H1 (cell line): ENCODE results near the gene PLCB1. TPM values are rescaled to one million over a fixed set of nuclear protein-coding genes. Genes with fewer than 3 reads are reported as not detected.
"Not testable (repeated sequence)": the region's sequence is repeated elsewhere in the genome, so short reads cannot be mapped to it uniquely, and the experiment has no call there.

Experiments
- CTCF ChIA-PET: fragments of 300-600 bp; sonication (Branson Sonifier 250); formaldehyde crosslinking; loops from one replicate; lab custom pipeline; 2021; ENCODE audit not compliant: partially characterized antibody; lab: Charles Lee
- POLR2A ChIA-PET: fragments of 300-600 bp; sonication (Branson Sonifier 250); formaldehyde crosslinking; loops from one replicate; lab custom pipeline; 2021; ENCODE audit warnings: inconsistent platforms; ENCODE audit not compliant: partially characterized antibody; lab: Charles Lee
- DNase-seq, 2 experiments: peaks; one replicate each; pipeline versions ENCODE4 v3.0.0 to v3.0.0-alpha.2; 2010 to 2022; ENCODE audit warnings: low spot score in 2 of 2, low read depth in 1 of 2, mixed read lengths in 1 of 2
- FAIRE-seq: peaks from 2 replicates; lab custom pipeline; 2011; peaks lifted over from hg19 to GRCh38; lab: Jason Lieb, UNC
- H2AFZ ChIP-seq: 2 replicates; pipeline ENCODE4 v1.8.1; 2012; ENCODE audit warnings: low read length, inconsistent platforms
- H2AK5ac ChIP-seq: 2 replicates; pipeline ENCODE4 v1.6.1; 2013; ENCODE audit warnings: low read depth, low read length
- H2BK120ac ChIP-seq: replicated peaks from 2 replicates; pipeline ENCODE3; 2013; ENCODE audit warnings: low read depth, low read length, inconsistent platforms
- H2BK12ac ChIP-seq: 2 replicates; pipeline ENCODE4 v1.6.1; 2013; ENCODE audit warnings: low read depth, low read length
- H2BK15ac ChIP-seq: 2 replicates; pipeline ENCODE4 v1.6.1; 2013; ENCODE audit warnings: low read length
- H2BK20ac ChIP-seq: 2 replicates; pipeline ENCODE4 v1.6.1; 2013; ENCODE audit warnings: low read length
- H2BK5ac ChIP-seq: 2 replicates; pipeline ENCODE4 v1.6.1; 2013; ENCODE audit warnings: low read depth, low read length
- H3K14ac ChIP-seq: 2 replicates; pipeline ENCODE4 v1.6.1; 2013; ENCODE audit warnings: inconsistent platforms; ENCODE audit not compliant: insufficient read length
- H3K18ac ChIP-seq: 2 replicates; pipeline ENCODE4 v1.6.1; 2013; ENCODE audit warnings: low read length; ENCODE audit errors: extremely low read depth
- H3K23ac ChIP-seq: 2 replicates; pipeline ENCODE4 v1.6.1; 2013; ENCODE audit warnings: inconsistent platforms; ENCODE audit not compliant: insufficient read length
- H3K23me2 ChIP-seq: 2 replicates; pipeline ENCODE4 v1.6.1; 2013; ENCODE audit warnings: low read depth, low read length
- H3K27ac ChIP-seq: 2 replicates; pipeline ENCODE4 v1.6.1; 2011; ENCODE audit warnings: low read depth, low read length, inconsistent platforms
- H3K27me3 ChIP-seq, 4 experiments: replicated peaks in 1 of 4; 1 replicate in 1 of 4; 2 replicates in 3 of 4; pipeline versions ENCODE4 v1.6.1 to v1.8.1; 2011 to 2013; ENCODE audit warnings: low read length in 3 of 4, mild to moderate bottlenecking in 3 of 4, inconsistent platforms in 2 of 4, mixed read lengths in 2 of 4, moderate library complexity in 1 of 4; ENCODE audit not compliant: control insufficient read depth in 3 of 4, insufficient read depth in 3 of 4; ENCODE audit errors: extremely low read depth in 1 of 4
- H3K36me3 ChIP-seq, 4 experiments: 2 replicates each; pipeline versions ENCODE4 v1.6.1 to v1.8.1; 2011 to 2013; ENCODE audit warnings: mild to moderate bottlenecking in 4 of 4, low read length in 3 of 4, moderate library complexity in 2 of 4, control low read depth in 1 of 4, inconsistent platforms in 1 of 4; ENCODE audit not compliant: insufficient read depth in 4 of 4, control insufficient read depth in 2 of 4
- H3K4ac ChIP-seq: replicated peaks from 2 replicates; pipeline ENCODE3; 2013; ENCODE audit warnings: low read length, low read depth, mixed read lengths, inconsistent platforms; ENCODE audit not compliant: insufficient read length
- H3K4me1 ChIP-seq, 4 experiments: replicated peaks in 1 of 4; 1 replicate in 1 of 4; 2 replicates in 3 of 4; pipeline versions ENCODE4 v1.6.1 to v1.8.1; 2011 to 2013; ENCODE audit warnings: low read length in 3 of 4, inconsistent platforms in 2 of 4, mixed read lengths in 1 of 4; ENCODE audit not compliant: insufficient read depth in 4 of 4, control insufficient read depth in 3 of 4
- H3K4me2 ChIP-seq, 2 experiments: 2 replicates each; pipeline versions ENCODE4 v1.6.1 to v1.8.1; 2011 to 2013; ENCODE audit warnings: low read depth in 2 of 2, low read length in 2 of 2, control low read depth in 1 of 2, inconsistent platforms in 1 of 2, mild to moderate bottlenecking in 1 of 2; ENCODE audit not compliant: insufficient read depth in 1 of 2
- H3K4me3 ChIP-seq, 4 experiments: fragments of 200-600, 300-600 bp in 1 of 4; sonication (generic), shearing (Covaris generic), sonication (Bioruptor Twin) in 1 of 4; 2 replicates each; pipeline versions ENCODE4 v1.5.1 to v1.8.1; 2011 to 2016; ENCODE audit warnings: low read length in 4 of 4, low read depth in 3 of 4, control low read depth in 2 of 4, inconsistent platforms in 2 of 4, mild to moderate bottlenecking in 2 of 4, mixed read lengths in 1 of 4, moderate library complexity in 1 of 4; ENCODE audit not compliant: insufficient read depth in 2 of 4; ENCODE audit errors: extremely low read depth in 1 of 4
- H3K56ac ChIP-seq: replicated peaks from 2 replicates; pipeline ENCODE3; 2013; ENCODE audit warnings: low read depth, mild to moderate bottlenecking, mixed read lengths, low read length, inconsistent platforms; ENCODE audit not compliant: insufficient read length
- H3K79me1 ChIP-seq: 2 replicates; pipeline ENCODE4 v1.6.1; 2013; ENCODE audit warnings: low read depth, low read length, control low read depth
- H3K79me2 ChIP-seq, 2 experiments: 2 replicates each; pipeline versions ENCODE4 v1.6.1 to v1.8.1; 2012 to 2013; ENCODE audit warnings: low read length in 2 of 2, mild to moderate bottlenecking in 2 of 2, inconsistent platforms in 1 of 2; ENCODE audit not compliant: insufficient read depth in 2 of 2, control insufficient read depth in 1 of 2
- H3K9ac ChIP-seq, 4 experiments: replicated peaks in 1 of 4; 1 replicate in 1 of 4; 2 replicates in 3 of 4; pipeline versions ENCODE4 v1.6.1 to v1.8.1; 2011 to 2013; ENCODE audit warnings: low read depth in 3 of 4, low read length in 3 of 4, control low read depth in 2 of 4, mild to moderate bottlenecking in 2 of 4, moderate library complexity in 2 of 4, inconsistent platforms in 1 of 4; ENCODE audit errors: extremely low read depth in 1 of 4
- H3K9me3 ChIP-seq, 2 experiments: 2 replicates each; pipeline versions ENCODE4 v1.6.1 to v1.8.1; 2012 to 2013; ENCODE audit warnings: mild to moderate bottlenecking in 2 of 2, moderate library complexity in 2 of 2, control low read depth in 1 of 2, inconsistent platforms in 1 of 2, low read depth in 1 of 2, low read length in 1 of 2, mixed read lengths in 1 of 2; ENCODE audit not compliant: insufficient read depth in 2 of 2
- H4K20me1 ChIP-seq, 2 experiments: replicated peaks in 1 of 2; 2 replicates each; pipeline versions ENCODE3 to v1.8.1; 2011 to 2013; ENCODE audit warnings: inconsistent platforms in 2 of 2, low read length in 2 of 2, mild to moderate bottlenecking in 1 of 2; ENCODE audit not compliant: insufficient read depth in 2 of 2, control insufficient read depth in 1 of 2
- H4K5ac ChIP-seq: 2 replicates; pipeline ENCODE4 v1.6.1; 2013; ENCODE audit warnings: low read length, low read depth, mixed read lengths, inconsistent platforms; ENCODE audit not compliant: insufficient read length
- H4K8ac ChIP-seq: 2 replicates; pipeline ENCODE4 v1.8.0; 2013; ENCODE audit warnings: mild to moderate bottlenecking, moderate library complexity, low read length, inconsistent platforms; ENCODE audit not compliant: insufficient read depth; ENCODE audit errors: extremely low read depth
- H4K91ac ChIP-seq: replicated peaks from 2 replicates; pipeline ENCODE3; 2013; ENCODE audit warnings: low read length, mixed read lengths, inconsistent platforms; ENCODE audit not compliant: insufficient read length
- CBX5 ChIP-seq: fragments of 300-800, 300-1000 bp; sonication (generic); IDR thresholded peaks from 2 replicates; pipeline ENCODE4 v1.7.1; 2016; ENCODE audit warnings: antibody characterized with exemption, low read length, low read depth
- SIRT6 ChIP-seq: IDR thresholded peaks from one replicate; pipeline ENCODE4 v1.7.1; 2012; ENCODE audit warnings: low read length, inconsistent platforms
- WGBS, 2 experiments: shearing (Covaris generic) in 1 of 2; methylation state at CpG; one replicate each; pipeline versions ENCODE4 v1.1.6 to v1.1.7; 2013 to 2015; ENCODE audit warnings: low lambda C conversion rate in 2 of 2, mixed read lengths in 2 of 2, inconsistent platforms in 1 of 2, low coverage in 1 of 2, missing lambda C conversion rate in 1 of 2; ENCODE audit not compliant: insufficient replicate concordance in 2 of 2, insufficient coverage in 1 of 2, insufficient read length in 1 of 2; ENCODE audit errors: extremely low coverage in 1 of 2, missing lambda C conversion rate in 1 of 2; 5-methylcytosine and 5-hydroxymethylcytosine counted together
- polyA plus RNA-seq, 7 experiments: library from polyadenylated mRNA; depleted of rRNA in 3 of 7; stranded (reverse) in 5 of 7; unstranded in 2 of 7; fragments of >200 nt in 5 of 7; fragments of 200-250 nt in 2 of 7; gene quantifications; 1 replicate in 5 of 7; 2 replicates in 1 of 7; 4 replicates in 1 of 7; pipeline versions ENCODE4 v1.2.1 to v1.2.3, GENCODE V29; 2011 to 2013; ENCODE audit warnings: missing spikeins in 2 of 7, mixed read lengths in 2 of 7
- total RNA-seq: library from RNA; stranded (reverse); fragmentation: NEBNext Ultra II Directional; extraction: Animal tissue kit (Norgen Biotek cat#: 25700); gene quantifications from 2 replicates; pipeline ENCODE4 v1.2.1, GENCODE V29; 2021
- TF ChIP-seq, protein P1 (sequence below): IDR thresholded peaks from 2 replicates; pipeline ENCODE4 v1.6.1; 2012; ENCODE audit warnings: inconsistent platforms
- TF ChIP-seq, protein P2 (sequence below): IDR thresholded peaks from 2 replicates; pipeline ENCODE4 v1.6.1; 2012; ENCODE audit warnings: low read length, inconsistent platforms
- TF ChIP-seq, protein P3 (sequence below): IDR thresholded peaks from 2 replicates; pipeline ENCODE4 v1.6.1; 2011; ENCODE audit warnings: low read length, improper control_type of control experiment

Gene PLCB1
- total and polyA plus RNA-seq, 2 of the 8 experiments (the other 6 are each of a cell fraction or from before 2014, with no cell fraction given), result 2.6 to 9.1 TPM

DNA sequence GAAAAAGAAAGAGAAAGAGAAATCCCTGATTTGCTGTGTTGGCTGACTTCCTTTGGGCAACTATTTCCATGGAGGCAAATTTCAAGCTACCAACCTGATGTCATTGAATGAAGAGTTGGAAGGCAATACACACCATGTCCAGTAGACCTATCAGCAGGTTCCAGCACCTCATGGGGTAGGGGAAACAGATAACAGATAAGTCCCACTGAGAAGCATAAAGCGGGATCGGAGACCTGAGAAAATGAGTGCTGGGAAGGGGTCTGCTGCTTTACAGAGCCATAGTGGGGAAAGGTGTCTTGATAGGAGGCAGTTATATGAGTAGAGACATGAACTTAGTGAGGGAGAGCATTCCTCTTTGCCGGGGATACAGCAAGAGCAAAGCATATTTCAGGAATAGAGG lies 244.9 kb downstream of the PLCB1 start (continued):
- TF ChIP-seq CBX5 (no peak), SIRT6 (no peak)
- TF ChIP-seq, protein P1, sequence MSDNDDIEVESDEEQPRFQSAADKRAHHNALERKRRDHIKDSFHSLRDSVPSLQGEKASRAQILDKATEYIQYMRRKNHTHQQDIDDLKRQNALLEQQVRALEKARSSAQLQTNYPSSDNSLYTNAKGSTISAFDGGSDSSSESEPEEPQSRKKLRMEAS, result no peak
- TF ChIP-seq, protein P2, sequence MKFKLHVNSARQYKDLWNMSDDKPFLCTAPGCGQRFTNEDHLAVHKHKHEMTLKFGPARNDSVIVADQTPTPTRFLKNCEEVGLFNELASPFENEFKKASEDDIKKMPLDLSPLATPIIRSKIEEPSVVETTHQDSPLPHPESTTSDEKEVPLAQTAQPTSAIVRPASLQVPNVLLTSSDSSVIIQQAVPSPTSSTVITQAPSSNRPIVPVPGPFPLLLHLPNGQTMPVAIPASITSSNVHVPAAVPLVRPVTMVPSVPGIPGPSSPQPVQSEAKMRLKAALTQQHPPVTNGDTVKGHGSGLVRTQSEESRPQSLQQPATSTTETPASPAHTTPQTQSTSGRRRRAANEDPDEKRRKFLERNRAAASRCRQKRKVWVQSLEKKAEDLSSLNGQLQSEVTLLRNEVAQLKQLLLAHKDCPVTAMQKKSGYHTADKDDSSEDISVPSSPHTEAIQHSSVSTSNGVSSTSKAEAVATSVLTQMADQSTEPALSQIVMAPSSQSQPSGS, result no peak
- TF ChIP-seq, protein P3, sequence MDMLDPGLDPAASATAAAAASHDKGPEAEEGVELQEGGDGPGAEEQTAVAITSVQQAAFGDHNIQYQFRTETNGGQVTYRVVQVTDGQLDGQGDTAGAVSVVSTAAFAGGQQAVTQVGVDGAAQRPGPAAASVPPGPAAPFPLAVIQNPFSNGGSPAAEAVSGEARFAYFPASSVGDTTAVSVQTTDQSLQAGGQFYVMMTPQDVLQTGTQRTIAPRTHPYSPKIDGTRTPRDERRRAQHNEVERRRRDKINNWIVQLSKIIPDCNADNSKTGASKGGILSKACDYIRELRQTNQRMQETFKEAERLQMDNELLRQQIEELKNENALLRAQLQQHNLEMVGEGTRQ, result no peak

DNA sequence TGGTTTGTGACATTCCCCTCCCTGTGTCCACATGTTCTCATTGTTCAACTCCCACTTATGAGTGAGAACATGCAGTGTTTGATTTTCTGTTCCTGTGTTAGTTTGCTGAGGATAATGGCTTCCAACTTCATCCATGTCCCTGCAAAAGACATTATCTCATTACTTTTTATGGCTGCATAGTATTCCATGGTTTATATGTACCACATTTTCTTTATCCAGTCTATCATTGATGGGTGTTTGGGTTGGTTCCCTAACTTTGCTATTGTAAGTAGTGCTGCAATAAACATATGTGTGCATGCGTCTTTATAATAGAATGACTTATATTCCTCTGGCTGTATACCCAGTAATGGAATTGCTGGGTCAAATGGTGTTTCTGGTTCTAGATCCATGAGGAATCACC lies 247.1 kb downstream of the PLCB1 start:
- WGBS, 2 experiments, result 89% methylated on average over 1 of the region's 1 CpG; no CpG with 5 or more reads in 1 of the 2 experiments
- H3K27ac ChIP-seq, H3K4me2 ChIP-seq, H3K4me1 ChIP-seq, H2AK5ac ChIP-seq, POLR2A ChIA-PET, H3K79me2 ChIP-seq, H2BK12ac ChIP-seq, H3K9me3 ChIP-seq, H2BK120ac ChIP-seq, H3K14ac ChIP-seq, H4K20me1 ChIP-seq, H4K91ac ChIP-seq, H4K8ac ChIP-seq, FAIRE-seq, H4K5ac ChIP-seq, H2BK20ac ChIP-seq, H2BK15ac ChIP-seq, H3K23me2 ChIP-seq, H2BK5ac ChIP-seq, H3K36me3 ChIP-seq, DNase-seq, H3K9ac ChIP-seq, H3K27me3 ChIP-seq, H2AFZ ChIP-seq, H3K23ac ChIP-seq, H3K18ac ChIP-seq, H3K56ac ChIP-seq, H3K4ac ChIP-seq, H3K4me3 ChIP-seq, H3K79me1 ChIP-seq: not testable (repeated sequence)
- CTCF ChIA-PET, result interaction anchor here (2.3 kb wide), 1 partner anchor 10 kb away, joined by 8 read pairs; no protein-coding TSS in a partner anchor
